Activated naive CD4-positive, alpha-beta T cell treated with anti-CD3 and anti-CD28 coated beads for 36 hours (primary cell): Measurements from ENCODE around the gene S100A8. TPM values are rescaled to one million over a fixed set of nuclear protein-coding genes. Genes with fewer than 3 reads are reported as not detected.
"Not testable (repeated sequence)": the region's sequence is repeated elsewhere in the genome, so short reads cannot be mapped to it uniquely, and the experiment has no call there.

Experiments used
- CTCF ChIA-PET: fragments of 350-600 bp; sonication (Branson Sonifier 250); formaldehyde crosslinking; loops from one replicate; lab custom pipeline; 2021; ENCODE audit warnings: antibody characterized with exemption; lab: Charles Lee
- DNase-seq: peaks from one replicate; pipeline ENCODE4 v3.0.0-alpha.2; 2020
- H3K27ac Mint-ChIP-seq: one replicate; pipeline ENCODE4 v1.8.0; 2021; ENCODE audit warnings: mild to moderate bottlenecking, mixed read lengths
- H3K27me3 Mint-ChIP-seq: one replicate; pipeline ENCODE4 v1.8.0; 2021; ENCODE audit warnings: low read depth, mixed read lengths
- H3K36me3 Mint-ChIP-seq: one replicate; pipeline ENCODE4 v1.8.0; 2021; ENCODE audit warnings: low read depth, mixed read lengths
- H3K4me1 Mint-ChIP-seq: one replicate; pipeline ENCODE4 v1.8.0; 2021; ENCODE audit warnings: low read depth, mixed read lengths
- H3K4me3 Mint-ChIP-seq: one replicate; pipeline ENCODE4 v1.8.0; 2021; ENCODE audit warnings: mild to moderate bottlenecking, moderate library complexity, mixed read lengths
- H3K9me3 Mint-ChIP-seq: one replicate; pipeline ENCODE4 v1.8.0; 2021; ENCODE audit warnings: mixed read lengths
- intact Hi-C: fragments of 100-400 bp; cut with micrococcal nuclease; formaldehyde crosslinking; loops from one replicate; pipeline ENCODE4 v1.15.1; 2023
- total RNA-seq, 2 experiments: library from RNA; stranded (reverse); gene quantifications; one replicate each; pipeline ENCODE4 v1.2.3, GENCODE V29; 2021

Gene S100A8
- total RNA-seq, 2 experiments from 2014 or later = not detected

DNA sequence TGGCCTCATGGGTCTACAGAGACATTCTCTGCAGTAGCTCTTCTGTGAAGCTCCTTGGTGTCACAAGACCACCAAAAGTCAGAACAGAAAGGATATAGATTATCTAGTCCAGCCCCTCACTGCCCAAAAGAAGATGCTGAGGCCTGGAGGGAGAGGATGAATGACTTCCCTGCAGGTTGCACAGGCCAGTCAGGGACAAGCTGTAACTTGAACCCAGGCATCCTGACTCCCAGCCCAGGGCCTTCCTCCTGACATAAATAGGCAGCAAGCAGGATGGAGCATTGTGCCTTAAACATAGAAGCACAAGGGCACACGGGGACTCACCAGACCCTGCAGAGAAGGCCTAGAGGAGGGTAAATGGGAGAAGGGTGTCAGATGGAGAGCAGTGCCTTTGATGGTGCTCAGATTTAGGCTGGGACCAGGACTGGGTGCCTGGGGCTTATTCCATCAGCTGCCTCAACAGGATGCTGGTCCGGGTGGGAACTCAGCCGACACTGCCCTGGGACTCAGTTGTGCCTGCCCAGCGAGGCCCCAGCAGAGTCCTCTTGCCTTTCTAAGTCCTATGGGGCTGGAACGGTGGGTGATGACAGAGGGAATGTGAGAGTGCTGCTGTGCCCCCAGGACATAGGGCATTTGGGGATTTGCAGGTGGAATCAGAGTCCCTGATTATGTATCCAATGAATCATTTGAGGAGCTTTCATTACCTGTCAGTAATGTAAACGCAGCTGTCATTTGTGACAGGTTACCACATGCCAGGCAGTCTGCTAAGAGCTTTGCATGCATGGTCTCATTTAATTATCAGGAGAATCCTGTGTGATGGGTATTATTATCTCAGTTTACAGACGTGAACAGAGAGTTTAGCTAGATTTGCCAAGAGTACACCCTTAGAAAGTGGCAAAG lies 38.6 kb upstream of the S100A8 start:
- Mint-ChIP-seq H3K9me3 (no peaks in the 10 kb centered on the region), H3K27me3 (peaks cover 22% of the 10 kb centered on the region), H3K4me1 (no peaks in the 10 kb centered on the region), H3K27ac (no peak overlapping the region), H3K4me3 (no peak overlapping the region), H3K36me3 (no peaks in the 10 kb centered on the region)
- no peak for DNase-seq
- CTCF ChIA-PET = interaction anchor here (1.5 kb wide), 1 partner anchor 36 kb away, joined by 3 read pairs; no protein-coding TSS in a partner anchor
- intact Hi-C loops = no loop called here

- CTCF ChIA-PET = interaction anchor here (1.5 kb wide), 1 partner anchor 37 kb away, joined by 3 read pairs; no protein-coding TSS in a partner anchor
- H3K4me3 Mint-ChIP-seq = no peak overlapping the region
These were observed 37.9 kb upstream of the S100A8 start for GRCh38 chr1:153428791-153429190.

DNA sequence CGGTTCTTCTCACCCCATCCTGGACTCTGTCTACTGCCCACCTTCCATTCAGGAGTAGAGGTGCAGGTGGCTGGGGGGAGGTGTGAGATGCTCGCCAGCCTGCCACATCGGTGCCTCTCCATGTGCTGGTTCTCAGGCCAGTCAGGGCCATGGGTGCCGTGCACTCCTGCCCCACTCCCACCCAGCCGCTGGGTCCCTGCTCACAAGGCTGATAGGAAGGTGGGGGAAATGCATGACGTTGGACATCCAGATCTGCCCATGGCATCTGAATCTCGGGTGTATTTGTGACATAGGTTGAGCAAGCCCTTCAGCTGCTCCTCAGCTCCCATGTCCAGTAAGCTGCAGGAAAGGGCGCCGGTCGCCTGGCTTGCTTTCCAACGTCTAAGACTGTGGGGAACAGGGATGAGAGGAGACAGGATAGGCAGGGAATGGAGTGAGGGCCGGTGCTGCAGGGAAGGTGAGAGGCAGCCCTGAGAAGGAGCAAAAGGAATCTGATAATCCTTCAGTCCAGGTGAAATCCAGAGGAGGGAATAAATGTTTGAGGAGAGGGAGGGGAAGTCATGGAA lies 37.3 kb upstream of the S100A8 start:
- Mint-ChIP-seq H3K27ac (no peak overlapping the region), H3K4me1 (no peaks in the 10 kb centered on the region), H3K9me3 (no peaks in the 10 kb centered on the region), H3K36me3 (no peaks in the 10 kb centered on the region), H3K4me3 (no peak overlapping the region), H3K27me3 (peaks cover 22% of the 10 kb centered on the region)
- CTCF ChIA-PET = no interaction called here
- intact Hi-C loops = no loop called here
- DNase-seq = no peak

More at GRCh38 chr1:153428791-153429190, 37.9 kb upstream of the S100A8 start:
- no peak overlapping the region for H3K27ac Mint-ChIP-seq
- peaks cover 22% of the 10 kb centered on the region for H3K27me3 Mint-ChIP-seq
- DNase-seq = no peak
- no peaks in the 10 kb centered on the region for H3K4me1 Mint-ChIP-seq
- intact Hi-C loops = no loop called here
- no peaks in the 10 kb centered on the region for H3K9me3 Mint-ChIP-seq
- no peaks in the 10 kb centered on the region for H3K36me3 Mint-ChIP-seq

DNA sequence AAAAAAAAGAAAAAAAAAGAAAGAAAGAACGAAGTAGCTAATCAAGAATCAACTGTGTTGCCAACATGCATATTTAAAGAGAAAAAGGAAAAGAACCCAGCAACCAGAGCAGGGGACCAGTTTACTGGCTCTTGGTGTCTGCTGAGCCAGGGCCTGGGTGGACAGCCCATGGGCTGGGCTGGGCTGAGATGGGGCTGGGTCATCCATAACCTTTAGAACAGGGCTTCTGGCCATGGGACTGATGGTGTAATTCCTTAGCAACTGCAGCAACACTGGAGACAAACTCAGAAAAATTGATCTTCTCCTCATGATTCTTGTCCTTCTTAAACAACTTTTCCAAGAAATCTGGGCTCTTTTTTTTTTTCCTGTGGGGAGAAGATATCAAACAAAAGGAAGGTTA lies 35.9 kb upstream of the S100A8 start:
- intact Hi-C loops = no loop called here
- Mint-ChIP-seq H3K9me3 (no peaks in the 10 kb centered on the region), H3K4me1 (no peaks in the 10 kb centered on the region), H3K27ac (no peak overlapping the region), H3K4me3 (no peak overlapping the region), H3K27me3 (peaks cover 22% of the 10 kb centered on the region), H3K36me3 (no peaks in the 10 kb centered on the region)
- DNase-seq = no peak
- CTCF ChIA-PET = no interaction called here

- DNase-seq = peak; percentile 84
- intact Hi-C loops = loop anchor here (1.0 kb wide), 1 partner anchor 30 kb away; no protein-coding TSS in a partner anchor
- H3K4me3 Mint-ChIP-seq = no peak overlapping the region
- H3K9me3 Mint-ChIP-seq = no peaks in the 10 kb centered on the region
- CTCF ChIA-PET = no interaction called here
- H3K36me3 Mint-ChIP-seq = no peaks in the 10 kb centered on the region
- no peaks in the 10 kb centered on the region for H3K4me1 Mint-ChIP-seq
- H3K27ac Mint-ChIP-seq = no peak overlapping the region
- peaks cover 27% of the 10 kb centered on the region for H3K27me3 Mint-ChIP-seq
These were observed 31.7 kb upstream of the S100A8 start for GRCh38 chr1:153422450-153423068.

GRCh38 chr1:153420306-153420705 lies 29.4 kb upstream of the S100A8 start:
- Mint-ChIP-seq H3K27me3 (peaks cover 21% of the 10 kb centered on the region), H3K4me3 (no peak overlapping the region), H3K36me3 (no peaks in the 10 kb centered on the region), H3K27ac (no peak overlapping the region), H3K9me3 (no peaks in the 10 kb centered on the region), H3K4me1 (no peaks in the 10 kb centered on the region)
- intact Hi-C loops = no loop called here
- DNase-seq = no peak
- CTCF ChIA-PET = interaction anchor here (1.7 kb wide), 1 partner anchor 67 kb away, joined by 4 read pairs; no protein-coding TSS in a partner anchor

GRCh38 chr1:153419436-153419793 lies 28.5 kb upstream of the S100A8 start:
- H3K4me3 Mint-ChIP-seq, H3K9me3 Mint-ChIP-seq, CTCF ChIA-PET, H3K4me1 Mint-ChIP-seq, DNase-seq, intact Hi-C loops, H3K36me3 Mint-ChIP-seq, H3K27ac Mint-ChIP-seq: not testable (repeated sequence)
- peaks cover 13% of the 10 kb centered on the region for H3K27me3 Mint-ChIP-seq

DNA sequence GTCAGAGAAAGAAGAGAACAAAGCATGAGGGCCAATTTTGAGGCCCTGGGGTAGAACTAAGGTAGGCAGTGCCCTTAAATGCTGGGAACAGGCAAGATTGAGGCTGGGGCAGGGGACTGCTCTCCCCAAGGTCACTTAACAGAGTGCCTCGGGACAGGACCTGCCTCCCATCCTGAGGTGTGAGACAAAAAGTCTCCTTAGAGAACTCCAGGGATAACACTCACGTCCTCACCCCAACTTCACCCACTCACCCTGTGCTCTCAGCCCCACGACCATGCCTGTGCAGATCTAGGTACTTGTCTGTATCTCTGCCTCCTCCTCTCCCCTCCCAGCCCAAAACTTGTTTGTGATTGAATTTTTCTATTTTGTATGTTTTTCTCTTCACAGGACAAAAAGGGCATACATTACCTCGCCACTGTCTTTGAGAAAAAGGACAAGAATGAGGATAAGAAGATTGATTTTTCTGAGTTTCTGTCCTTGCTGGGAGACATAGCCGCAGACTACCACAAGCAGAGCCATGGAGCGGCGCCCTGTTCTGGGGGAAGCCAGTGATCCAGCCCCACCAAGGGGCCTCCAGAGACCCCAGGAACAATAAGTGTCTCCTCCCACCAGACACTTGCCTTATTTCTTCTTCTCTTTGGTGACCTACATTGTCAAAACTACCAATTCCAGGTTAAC lies 28.0 kb upstream of the S100A8 start:
- peaks cover 13% of the 10 kb centered on the region for H3K27me3 Mint-ChIP-seq

DNA sequence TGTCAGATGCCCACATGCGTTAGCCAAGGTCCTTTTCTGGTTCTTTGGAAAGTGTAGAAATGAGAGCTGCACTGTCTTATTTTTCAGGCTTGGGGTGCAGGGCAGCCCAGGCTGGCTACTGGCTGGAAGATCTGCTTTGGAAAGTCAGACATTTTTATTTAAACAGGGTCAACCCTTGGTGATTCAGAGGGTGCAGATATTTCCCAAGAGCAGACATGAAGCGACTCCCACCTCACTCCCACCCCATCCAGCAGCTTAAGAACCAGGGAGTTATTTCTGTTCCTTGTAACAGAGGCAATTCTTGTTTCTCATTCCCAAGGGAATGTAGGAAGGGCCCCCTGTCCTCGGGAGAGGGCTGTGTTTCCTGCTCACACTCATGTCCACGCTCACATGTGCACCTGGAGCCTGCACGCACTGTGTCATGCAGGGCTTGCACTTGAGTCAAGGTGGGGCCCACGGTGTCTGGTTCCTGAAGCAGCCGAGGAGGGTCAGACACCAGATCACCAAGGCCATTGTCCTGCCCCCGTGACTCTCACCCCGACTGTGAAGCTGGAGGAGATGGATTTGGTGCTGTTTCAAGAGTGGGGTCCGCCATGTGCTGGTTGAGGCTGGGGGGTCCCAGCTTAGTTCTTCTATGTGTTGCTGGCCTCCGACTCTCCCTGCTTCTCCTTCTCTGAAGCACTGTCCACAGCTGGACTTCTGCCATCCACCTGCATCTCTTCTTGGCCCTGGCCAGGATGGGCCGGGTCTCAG lies 26.4 kb upstream of the S100A8 start:
- H3K4me1 Mint-ChIP-seq = no peaks in the 10 kb centered on the region
- no peaks in the 10 kb centered on the region for H3K36me3 Mint-ChIP-seq
- CTCF ChIA-PET = no interaction called here
- H3K4me3 Mint-ChIP-seq = no peak overlapping the region
- H3K9me3 Mint-ChIP-seq = peaks cover 2% of the 10 kb centered on the region
- DNase-seq = no peak
- peaks cover 13% of the 10 kb centered on the region for H3K27me3 Mint-ChIP-seq
- intact Hi-C loops = no loop called here
- no peak overlapping the region for H3K27ac Mint-ChIP-seq

More for the DNA sequence above, 28.0 kb upstream of the S100A8 start:
- intact Hi-C loops, H3K4me3 Mint-ChIP-seq, H3K9me3 Mint-ChIP-seq, H3K4me1 Mint-ChIP-seq, DNase-seq, H3K36me3 Mint-ChIP-seq, H3K27ac Mint-ChIP-seq, CTCF ChIA-PET: not testable (repeated sequence)

DNA sequence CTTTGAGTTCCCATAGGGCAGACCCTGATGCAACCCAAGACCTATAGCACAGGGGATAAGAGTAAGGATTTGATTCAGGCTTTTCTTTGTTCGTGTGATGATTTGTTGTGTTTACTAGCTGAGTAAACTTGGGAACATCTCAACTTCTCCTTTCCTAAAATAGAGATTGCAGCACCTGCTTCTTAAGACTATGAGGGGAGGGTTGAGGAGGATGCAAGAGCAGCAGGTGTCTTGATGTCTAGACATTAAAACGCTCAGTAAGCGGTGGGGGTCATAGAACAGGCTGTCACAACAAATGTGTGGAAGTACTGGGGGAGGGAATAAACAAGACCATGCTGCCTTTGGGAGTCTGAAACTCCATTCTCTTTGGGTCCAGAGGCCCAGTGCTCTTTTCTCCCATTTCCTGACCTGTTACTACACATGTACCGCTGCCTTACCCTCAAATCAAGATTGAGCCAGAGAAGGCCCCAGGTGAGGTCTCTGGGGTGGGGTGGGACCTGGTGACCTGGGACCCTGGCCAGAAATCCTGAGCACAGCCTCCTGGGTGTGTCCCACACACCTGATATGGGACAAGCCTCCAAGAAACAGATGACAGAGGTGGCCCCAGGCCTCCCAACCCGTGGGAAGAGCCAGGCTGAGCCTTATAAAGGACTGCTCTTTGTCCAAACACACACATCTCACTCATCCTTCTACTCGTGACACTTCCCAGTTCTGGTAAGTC lies 25.1 kb upstream of the S100A8 start, which contains the start of gene S100A7A:
S100A7A (plus strand) TSS at position 671 of the 721 bp plus-strand sequence. CDS start 1,563 bp downstream, outside the sequence.
- Mint-ChIP-seq H3K27me3 (peaks cover 13% of the 10 kb centered on the region), H3K4me1 (no peaks in the 10 kb centered on the region), H3K27ac (no peak within 1 kb of the TSS), H3K9me3 (peaks cover 7% of the 10 kb centered on the region), H3K4me3 (no peak within 1 kb of the TSS), H3K36me3 (no peaks in the 10 kb centered on the region)
- DNase-seq = no peak
- CTCF ChIA-PET = no interaction called here
- intact Hi-C loops = no loop called here

DNA sequence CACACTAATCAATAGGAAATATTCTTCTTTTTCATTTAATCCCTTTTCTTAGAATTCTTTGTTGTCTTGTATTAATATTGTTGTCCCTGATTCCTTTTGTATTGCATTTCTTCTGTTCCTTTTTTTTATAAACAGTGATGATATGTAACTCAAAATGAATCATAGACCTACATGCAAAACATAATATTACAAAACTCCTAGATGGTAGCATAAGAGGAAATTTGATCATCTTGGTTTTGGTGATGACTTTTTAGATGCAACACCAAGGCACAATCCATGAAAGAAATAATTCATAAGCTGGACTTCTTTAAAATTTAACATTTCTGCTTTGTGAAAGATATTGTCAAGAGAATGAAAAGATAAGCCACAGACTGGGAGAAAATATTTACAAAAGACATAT lies 23.1 kb upstream of the S100A8 start:
- H3K27ac Mint-ChIP-seq, H3K27me3 Mint-ChIP-seq, DNase-seq, H3K4me1 Mint-ChIP-seq, CTCF ChIA-PET, H3K36me3 Mint-ChIP-seq, intact Hi-C loops, H3K4me3 Mint-ChIP-seq: not testable (repeated sequence)
- H3K9me3 Mint-ChIP-seq = peaks cover 11% of the 10 kb centered on the region
